Activated naive CD4-positive, alpha-beta T cell treated with anti-CD3 and anti-CD28 coated beads for 36 hours (primary cell): Measurements from ENCODE around the gene ASB18. TPM values are rescaled to one million over a fixed set of nuclear protein-coding genes. Genes with fewer than 3 reads are reported as not detected.
"Not testable (repeated sequence)": the region's sequence is repeated elsewhere in the genome, so short reads cannot be mapped to it uniquely, and the experiment has no call there.

ENCODE experiments used
- CTCF ChIA-PET: fragments of 350-600 bp; sonication (Branson Sonifier 250); formaldehyde crosslinking; loops from one replicate; lab custom pipeline; 2021; ENCODE audit warnings: antibody characterized with exemption; lab: Charles Lee
- DNase-seq: peaks from one replicate; pipeline ENCODE4 v3.0.0-alpha.2; 2020
- H3K27ac Mint-ChIP-seq: one replicate; pipeline ENCODE4 v1.8.0; 2021; ENCODE audit warnings: mild to moderate bottlenecking, mixed read lengths
- H3K27me3 Mint-ChIP-seq: one replicate; pipeline ENCODE4 v1.8.0; 2021; ENCODE audit warnings: low read depth, mixed read lengths
- H3K36me3 Mint-ChIP-seq: one replicate; pipeline ENCODE4 v1.8.0; 2021; ENCODE audit warnings: low read depth, mixed read lengths
- H3K4me1 Mint-ChIP-seq: one replicate; pipeline ENCODE4 v1.8.0; 2021; ENCODE audit warnings: low read depth, mixed read lengths
- H3K4me3 Mint-ChIP-seq: one replicate; pipeline ENCODE4 v1.8.0; 2021; ENCODE audit warnings: mild to moderate bottlenecking, moderate library complexity, mixed read lengths
- H3K9me3 Mint-ChIP-seq: one replicate; pipeline ENCODE4 v1.8.0; 2021; ENCODE audit warnings: mixed read lengths
- intact Hi-C: fragments of 100-400 bp; cut with micrococcal nuclease; formaldehyde crosslinking; loops from one replicate; pipeline ENCODE4 v1.15.1; 2023
- total RNA-seq, 2 experiments: library from RNA; stranded (reverse); gene quantifications; one replicate each; pipeline ENCODE4 v1.2.3, GENCODE V29; 2021

Gene ASB18
- total RNA-seq, 2 experiments from 2014 or later: not detected

DNA sequence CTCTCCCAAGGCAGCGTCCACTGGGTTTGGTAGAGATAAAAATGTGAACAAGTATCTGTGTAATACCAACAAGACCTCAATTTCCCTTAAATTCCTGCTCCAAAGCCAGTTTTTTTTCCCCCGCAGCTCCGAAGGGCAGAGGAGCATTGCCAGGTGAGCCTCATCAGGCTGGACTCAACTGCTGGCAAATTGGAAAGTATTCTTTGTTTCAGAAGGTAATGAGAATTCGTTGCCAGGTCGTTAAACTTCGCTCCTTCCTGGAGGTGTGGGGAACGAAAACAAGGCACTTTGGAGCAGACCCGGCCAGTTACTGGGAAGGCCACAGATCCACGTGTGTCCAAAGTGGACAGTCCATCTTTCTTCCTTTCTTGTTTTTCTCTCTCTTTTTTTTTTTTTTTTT lies 30.4 kb upstream of the ASB18 start:
- Mint-ChIP-seq H3K4me3 (no peak overlapping the region), H3K36me3 (no peaks in the 10 kb centered on the region), H3K27ac (no peak overlapping the region), H3K27me3 (peaks cover 14% of the 10 kb centered on the region), H3K9me3 (no peaks in the 10 kb centered on the region), H3K4me1 (no peaks in the 10 kb centered on the region)
- DNase-seq: no peak
- CTCF ChIA-PET: no interaction called here
- intact Hi-C loops: no loop called here

DNA sequence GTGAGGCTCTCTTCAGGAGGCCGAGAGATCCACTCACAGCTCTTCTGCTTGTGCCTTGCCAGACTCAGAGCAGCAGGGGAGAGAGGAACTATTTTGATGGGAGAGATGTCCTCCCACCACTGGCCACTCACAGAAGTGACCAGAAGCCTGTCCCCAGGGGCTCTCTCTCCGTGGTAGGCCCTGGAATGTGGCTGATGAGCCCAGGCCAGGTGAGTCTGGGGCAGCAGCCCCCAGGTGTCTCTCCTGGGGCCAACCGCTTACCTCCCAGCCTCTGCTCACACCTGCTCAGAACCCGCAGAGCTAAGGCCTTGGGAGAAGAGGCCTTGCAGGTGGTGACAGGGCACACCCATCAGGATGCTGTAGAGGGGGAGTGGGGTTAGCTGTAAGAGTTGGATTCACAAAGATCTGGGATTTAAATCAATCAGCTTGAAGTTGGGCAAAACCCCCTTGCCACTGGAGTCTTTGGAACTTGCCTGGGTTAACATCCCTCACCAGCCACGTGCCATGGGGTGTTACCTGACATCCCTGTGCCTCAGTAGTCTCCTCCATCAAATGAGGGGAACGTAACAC lies 29.1 kb upstream of the ASB18 start:
- Mint-ChIP-seq H3K36me3 (no peaks in the 10 kb centered on the region), H3K27me3 (peaks cover 14% of the 10 kb centered on the region), H3K27ac (no peak overlapping the region), H3K4me3 (no peak overlapping the region), H3K4me1 (no peaks in the 10 kb centered on the region), H3K9me3 (no peaks in the 10 kb centered on the region)
- intact Hi-C loops: no loop called here
- CTCF ChIA-PET: no interaction called here
- no peak for DNase-seq

DNA sequence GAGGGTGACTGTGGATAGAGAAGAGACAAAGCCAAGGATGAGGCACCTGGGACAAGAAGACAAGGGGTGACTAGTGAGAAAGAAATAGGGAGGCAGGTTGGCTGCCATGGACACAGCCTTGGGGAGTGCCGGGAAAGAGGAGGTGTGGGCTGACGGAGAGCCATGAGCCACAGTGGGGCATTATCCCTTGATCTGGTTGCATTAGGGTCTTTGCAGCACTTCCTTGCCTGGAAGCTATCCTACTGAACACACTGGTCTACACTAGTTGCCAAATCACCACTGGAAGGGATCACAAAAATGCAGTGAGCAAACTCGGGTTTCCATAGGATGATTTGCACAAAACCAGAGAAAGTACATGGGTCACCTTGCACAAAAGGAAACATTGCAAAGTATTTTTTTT lies 27.7 kb upstream of the ASB18 start:
- Mint-ChIP-seq H3K27ac (no peak overlapping the region), H3K9me3 (no peaks in the 10 kb centered on the region), H3K27me3 (peaks cover 19% of the 10 kb centered on the region), H3K4me1 (no peaks in the 10 kb centered on the region), H3K36me3 (no peaks in the 10 kb centered on the region), H3K4me3 (no peak overlapping the region)
- DNase-seq: no peak
- intact Hi-C loops: no loop called here
- CTCF ChIA-PET: no interaction called here

DNA sequence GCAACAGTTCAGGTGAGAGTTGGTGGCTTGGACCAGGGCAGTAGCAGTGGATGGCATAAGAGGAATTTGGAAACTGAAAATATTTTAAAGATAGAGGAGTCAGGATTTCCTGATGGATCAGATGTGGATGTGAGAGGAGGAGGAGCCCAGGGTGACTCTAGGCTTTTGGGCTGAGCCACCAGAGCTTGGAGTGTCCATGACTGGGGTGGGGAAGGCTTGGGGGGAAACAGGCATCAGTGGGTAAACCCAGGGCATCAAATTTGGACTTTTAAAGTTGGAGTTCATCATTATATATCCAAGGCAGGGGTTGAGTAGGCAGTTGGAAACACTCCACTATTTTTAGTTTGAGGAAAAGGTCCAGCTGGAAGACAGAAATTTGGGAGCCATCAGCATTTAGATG lies 27.3 kb upstream of the ASB18 start:
- H3K4me1 Mint-ChIP-seq: no peaks in the 10 kb centered on the region
- CTCF ChIA-PET: no interaction called here
- H3K27me3 Mint-ChIP-seq: peaks cover 19% of the 10 kb centered on the region
- no peak overlapping the region for H3K4me3 Mint-ChIP-seq
- no peak for DNase-seq
- no peak overlapping the region for H3K27ac Mint-ChIP-seq
- H3K36me3 Mint-ChIP-seq: no peaks in the 10 kb centered on the region
- H3K9me3 Mint-ChIP-seq: no peaks in the 10 kb centered on the region
- intact Hi-C loops: no loop called here

GRCh38 chr2:236290742-236291425 lies 26.7 kb upstream of the ASB18 start:
- intact Hi-C loops: no loop called here
- CTCF ChIA-PET: no interaction called here
- Mint-ChIP-seq H3K27me3 (peaks cover 15% of the 10 kb centered on the region), H3K36me3 (no peaks in the 10 kb centered on the region), H3K9me3 (no peaks in the 10 kb centered on the region), H3K4me3 (no peak overlapping the region), H3K4me1 (no peaks in the 10 kb centered on the region), H3K27ac (no peak overlapping the region)
- no peak for DNase-seq

DNA sequence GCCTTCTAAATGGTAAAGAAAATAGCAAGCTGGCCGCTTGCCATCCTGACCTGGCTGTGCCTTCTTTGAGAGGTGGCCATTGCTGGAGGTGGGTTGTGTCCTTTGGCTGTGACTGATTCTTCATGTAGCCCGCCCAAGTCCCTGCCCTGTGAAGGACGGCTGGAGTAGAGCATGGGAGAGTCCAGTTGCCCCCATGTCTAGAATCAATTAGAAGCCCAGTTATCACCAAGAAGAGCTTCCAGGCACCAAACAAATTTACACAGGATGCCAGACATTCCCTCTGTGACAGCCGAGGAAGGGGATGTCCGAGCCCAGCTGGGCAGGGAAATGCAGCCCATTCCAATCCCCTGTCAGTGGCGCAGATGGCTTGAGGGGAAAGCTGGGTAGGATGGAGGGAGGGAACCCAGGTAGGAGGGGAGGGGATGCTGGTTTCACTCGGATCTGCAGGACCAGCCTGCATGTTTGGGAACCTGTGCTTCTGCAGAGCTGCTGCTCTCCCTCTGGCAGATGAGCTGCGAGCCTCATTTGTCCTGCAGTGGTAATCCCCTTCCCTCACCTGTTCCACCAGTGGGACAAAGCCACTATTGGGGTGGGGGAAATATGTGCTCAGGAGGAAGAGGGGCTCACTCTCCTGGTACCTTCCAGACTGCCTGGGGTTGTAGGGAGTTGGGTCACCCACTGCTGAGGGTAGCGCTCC lies 25.7 kb upstream of the ASB18 start:
- Mint-ChIP-seq H3K9me3 (no peaks in the 10 kb centered on the region), H3K4me1 (no peaks in the 10 kb centered on the region), H3K4me3 (no peak overlapping the region), H3K27ac (no peak overlapping the region), H3K27me3 (peaks cover 13% of the 10 kb centered on the region), H3K36me3 (no peaks in the 10 kb centered on the region)
- no peak for DNase-seq
- CTCF ChIA-PET: no interaction called here
- intact Hi-C loops: no loop called here

DNA sequence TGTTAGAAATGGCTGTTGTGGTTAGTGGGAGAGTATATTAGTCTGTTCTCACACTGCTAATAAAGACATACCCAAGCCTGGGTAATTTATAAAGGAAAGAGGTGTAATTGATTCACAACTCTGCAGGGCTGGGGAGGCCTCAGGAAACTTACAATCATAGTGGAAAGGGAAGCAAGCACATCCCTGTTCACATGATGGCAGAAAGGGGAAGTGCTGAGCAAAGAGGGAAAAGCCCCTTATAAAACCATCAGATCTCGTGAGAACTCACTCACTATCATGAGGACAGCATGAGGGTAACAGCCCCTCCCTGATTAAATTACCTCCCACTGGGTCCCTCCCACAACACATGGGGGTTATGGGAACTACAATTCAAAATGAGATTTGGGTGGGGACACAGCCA lies 24.2 kb upstream of the ASB18 start:
- H3K4me1 Mint-ChIP-seq, intact Hi-C loops, H3K4me3 Mint-ChIP-seq, H3K27ac Mint-ChIP-seq, DNase-seq, H3K36me3 Mint-ChIP-seq, CTCF ChIA-PET, H3K9me3 Mint-ChIP-seq: not testable (repeated sequence)
- H3K27me3 Mint-ChIP-seq: peaks cover 13% of the 10 kb centered on the region

- no peaks in the 10 kb centered on the region for H3K9me3 Mint-ChIP-seq
- DNase-seq: no peak
- no peaks in the 10 kb centered on the region for H3K36me3 Mint-ChIP-seq
- no peaks in the 10 kb centered on the region for H3K4me1 Mint-ChIP-seq
- peaks cover 13% of the 10 kb centered on the region for H3K27me3 Mint-ChIP-seq
- no peak overlapping the region for H3K27ac Mint-ChIP-seq
- H3K4me3 Mint-ChIP-seq: no peak overlapping the region
- CTCF ChIA-PET: no interaction called here
- intact Hi-C loops: no loop called here
These were observed 23.4 kb upstream of the ASB18 start for GRCh38 chr2:236287656-236288055.

GRCh38 chr2:236286873-236287545 lies 22.8 kb upstream of the ASB18 start:
- Mint-ChIP-seq H3K4me3 (no peak overlapping the region), H3K9me3 (no peaks in the 10 kb centered on the region), H3K36me3 (no peaks in the 10 kb centered on the region), H3K27ac (no peak overlapping the region), H3K4me1 (no peaks in the 10 kb centered on the region), H3K27me3 (peaks cover 15% of the 10 kb centered on the region)
- intact Hi-C loops: no loop called here
- DNase-seq: no peak
- CTCF ChIA-PET: no interaction called here

DNA sequence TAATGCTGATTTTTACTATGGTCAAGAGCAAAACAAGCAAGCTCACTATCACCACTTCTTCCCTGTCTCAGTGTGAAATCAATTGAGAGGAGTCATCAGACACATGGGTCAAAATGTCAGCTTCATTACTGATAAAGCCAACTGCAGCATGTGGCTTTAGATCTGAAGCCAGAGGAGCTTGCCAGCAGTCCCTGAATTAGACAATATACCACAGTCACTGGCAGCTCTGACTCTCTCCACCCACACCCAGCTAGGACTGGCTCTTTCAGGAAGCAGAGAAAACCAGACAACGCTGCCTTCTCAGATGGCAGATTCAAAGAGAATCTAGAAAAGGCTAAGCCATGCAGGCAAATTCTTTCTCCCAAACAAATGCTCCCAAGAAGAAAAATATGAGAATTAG lies 20.0 kb upstream of the ASB18 start:
- CTCF ChIA-PET: interaction anchor here (0.6 kb wide), 1 partner anchor 1218 kb away, joined by 3 read pairs; no protein-coding TSS in a partner anchor
- peaks cover 2% of the 10 kb centered on the region for H3K9me3 Mint-ChIP-seq

GRCh38 chr2:236282406-236282805 lies 18.2 kb upstream of the ASB18 start:
- intact Hi-C loops: no loop called here
- CTCF ChIA-PET: no interaction called here
- DNase-seq: no peak
- Mint-ChIP-seq H3K9me3 (peaks cover 2% of the 10 kb centered on the region), H3K27ac (no peak overlapping the region), H3K4me1 (no peaks in the 10 kb centered on the region), H3K4me3 (no peak overlapping the region), H3K27me3 (peaks cover 25% of the 10 kb centered on the region), H3K36me3 (no peaks in the 10 kb centered on the region)

More for the DNA sequence above, 20.0 kb upstream of the ASB18 start:
- Mint-ChIP-seq H3K4me1 (no peaks in the 10 kb centered on the region), H3K27ac (no peak overlapping the region), H3K27me3 (peaks cover 15% of the 10 kb centered on the region), H3K36me3 (no peaks in the 10 kb centered on the region), H3K4me3 (no peak overlapping the region)
- no peak for DNase-seq
- intact Hi-C loops: no loop called here

DNA sequence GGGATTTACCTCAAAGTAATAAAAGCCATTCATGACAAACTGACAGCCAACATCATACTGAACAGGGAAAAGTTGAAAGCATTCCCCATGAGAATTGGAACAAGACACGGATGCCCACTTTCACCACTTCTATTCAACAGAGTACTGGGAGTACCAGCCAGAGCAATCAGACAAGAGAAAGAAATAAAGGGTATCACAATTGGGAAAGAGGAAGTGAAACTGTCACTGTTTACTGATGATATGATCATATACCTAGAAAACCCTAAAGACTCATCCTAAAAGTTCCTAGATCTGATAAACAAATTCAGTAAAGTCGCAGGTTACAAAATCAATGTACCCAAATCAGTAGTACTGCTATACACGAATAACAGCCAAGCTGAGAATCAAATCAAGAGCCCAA lies 17.2 kb upstream of the ASB18 start:
- H3K4me1 Mint-ChIP-seq: no peaks in the 10 kb centered on the region
- no peak overlapping the region for H3K27ac Mint-ChIP-seq
- no peak for DNase-seq
- H3K4me3 Mint-ChIP-seq: no peak overlapping the region
- H3K9me3 Mint-ChIP-seq: peaks cover 2% of the 10 kb centered on the region
- intact Hi-C loops: no loop called here
- CTCF ChIA-PET: no interaction called here
- H3K36me3 Mint-ChIP-seq: no peaks in the 10 kb centered on the region
- peaks cover 28% of the 10 kb centered on the region for H3K27me3 Mint-ChIP-seq
